SK-N-MC (cell line): ENCODE measurements around the gene CDH4.

Experiments used
- DNase-seq: peaks from one replicate; pipeline ENCODE4 v3.0.0-alpha.2; 2011; ENCODE audit warnings: low read depth, low spot score
- H3K27ac ChIP-seq: fragments of 200-600 bp; sonication (generic); 2 replicates; pipeline ENCODE4 v1.5.1; 2016; ENCODE audit warnings: mixed run types
- H3K36me3 ChIP-seq: fragments of 200-600 bp; sonication (generic); 2 replicates; pipeline ENCODE4 v1.6.1; 2017; ENCODE audit warnings: antibody characterized with exemption, low read length, mixed read lengths; ENCODE audit not compliant: insufficient read depth
- H3K4me3 ChIP-seq: fragments of 200-600 bp; sonication (generic); 2 replicates; pipeline ENCODE4 v1.5.1; 2016
- H3K9ac ChIP-seq: fragments of 200-600 bp; sonication (generic); 2 replicates; pipeline ENCODE4 v1.8.0; 2017; ENCODE audit warnings: mixed run types, mixed read lengths; ENCODE audit not compliant: insufficient read length
- H3K9me3 ChIP-seq: fragments of 200-600 bp; sonication (generic); 2 replicates; pipeline ENCODE4 v1.6.1; 2017; ENCODE audit warnings: low read depth, mild to moderate bottlenecking, antibody characterized with exemption, low read length, moderate library complexity, mixed read lengths
- EZH2 ChIP-seq: fragments of 200-600 bp; sonication (generic); IDR thresholded peaks from one replicate; pipeline ENCODE4 v1.6.1; 2017; ENCODE audit warnings: antibody characterized with exemption
- FOXP2 ChIP-seq: optimal IDR thresholded peaks from 2 replicates; pipeline ENCODE3; 2011; ENCODE audit warnings: mild to moderate bottlenecking, moderate library complexity; ENCODE audit not compliant: insufficient read depth; ENCODE audit errors: extremely low read length, control extremely low read depth
- POLR2AphosphoS5 ChIP-seq: IDR thresholded peaks from 2 replicates; pipeline ENCODE4 v1.6.1; 2012; ENCODE audit warnings: mild to moderate bottlenecking, low read depth, low read length, borderline replicate concordance

The CDH4 gene

GRCh38 chr20:61640871-61641245 is 388.8 kb downstream of the CDH4 start:
- Histone ChIP-seq H3K27ac (no peak overlapping the region), H3K4me3 (no peak overlapping the region), H3K9ac (no peak overlapping the region), H3K9me3 (no peaks in the 10 kb centered on the region), H3K36me3 (no peaks in the 10 kb centered on the region)
- TF ChIP-seq POLR2AphosphoS5 (no peak), EZH2 (no peak), FOXP2 (no peak)
- DNase-seq: no peak

- Histone ChIP-seq H3K9me3 (no peaks in the 10 kb centered on the region), H3K36me3 (no peaks in the 10 kb centered on the region), H3K27ac (no peak overlapping the region), H3K9ac (no peak overlapping the region), H3K4me3 (no peak overlapping the region)
- TF ChIP-seq EZH2 (no peak), FOXP2 (no peak), POLR2AphosphoS5 (no peak)
- no peak for DNase-seq
Measured at GRCh38 chr20:61643656-61644377, 391.8 kb downstream of the CDH4 start.

- Histone ChIP-seq H3K4me3 (no peak overlapping the region), H3K9ac (no peak overlapping the region), H3K9me3 (no peaks in the 10 kb centered on the region), H3K27ac (no peak overlapping the region), H3K36me3 (no peaks in the 10 kb centered on the region)
- no peak for DNase-seq
- no peak for TF ChIP-seq FOXP2
- TF ChIP-seq POLR2AphosphoS5: no peak
- no peak for TF ChIP-seq EZH2
Measured at GRCh38 chr20:61644378-61645076, 392.5 kb downstream of the CDH4 start.

- no peak for DNase-seq
- no peaks in the 10 kb centered on the region for H3K36me3 ChIP-seq
- no peak overlapping the region for H3K27ac ChIP-seq
- no peak overlapping the region for H3K9ac ChIP-seq
- no peaks in the 10 kb centered on the region for H3K9me3 ChIP-seq
- TF ChIP-seq POLR2AphosphoS5 (no peak), FOXP2 (no peak), EZH2 (no peak)
- no peak overlapping the region for H3K4me3 ChIP-seq
Measured at GRCh38 chr20:61645732-61646131, 393.7 kb downstream of the CDH4 start.

GRCh38 chr20:61646453-61646852 is 394.4 kb downstream of the CDH4 start:
- H3K27ac ChIP-seq: no peak overlapping the region
- no peak for DNase-seq
- TF ChIP-seq POLR2AphosphoS5 (no peak), EZH2 (no peak), FOXP2 (no peak)

GRCh38 chr20:61646986-61647385 is 394.9 kb downstream of the CDH4 start:
- Histone ChIP-seq H3K9me3 (no peaks in the 10 kb centered on the region), H3K36me3 (no peaks in the 10 kb centered on the region), H3K27ac (no peak overlapping the region), H3K9ac (no peak overlapping the region), H3K4me3 (no peak overlapping the region)
- TF ChIP-seq POLR2AphosphoS5: no peak
- TF ChIP-seq FOXP2: no peak
- TF ChIP-seq EZH2: no peak
- DNase-seq: no peak

More at GRCh38 chr20:61646453-61646852, 394.4 kb downstream of the CDH4 start:
- Histone ChIP-seq H3K4me3 (no peak overlapping the region), H3K9ac (no peak overlapping the region), H3K9me3 (no peaks in the 10 kb centered on the region), H3K36me3 (no peaks in the 10 kb centered on the region)

- no peak for DNase-seq
- H3K36me3 ChIP-seq: no peaks in the 10 kb centered on the region
- no peak overlapping the region for H3K4me3 ChIP-seq
- no peaks in the 10 kb centered on the region for H3K9me3 ChIP-seq
- no peak overlapping the region for H3K27ac ChIP-seq
- TF ChIP-seq FOXP2 (no peak), POLR2AphosphoS5 (no peak), EZH2 (no peak)
- H3K9ac ChIP-seq: no peak overlapping the region
Measured at GRCh38 chr20:61647702-61648101, 395.6 kb downstream of the CDH4 start.

GRCh38 chr20:61649105-61649859 is 397.2 kb downstream of the CDH4 start:
- no peak for DNase-seq
- Histone ChIP-seq H3K9ac (no peak overlapping the region), H3K4me3 (no peak overlapping the region), H3K9me3 (no peaks in the 10 kb centered on the region), H3K27ac (no peak overlapping the region), H3K36me3 (no peaks in the 10 kb centered on the region)
- TF ChIP-seq FOXP2: no peak
- no peak for TF ChIP-seq EZH2
- no peak for TF ChIP-seq POLR2AphosphoS5
